ENCODE results near the gene BHLHE41. TPM values are rescaled to one million over a fixed set of nuclear protein-coding genes. Genes with fewer than 3 reads are reported as not detected.
A peak's percentile ranks its signal among the peaks of the same experiment; 100 is the strongest.

Gene BHLHE41
- total RNA-seq, 1 donor from 2014 or later: 6.3 TPM

- DNase-seq (ENCODE audit: low read depth): no peak
Observed at GRCh38 chr12:26114720-26115401, 10.0 kb downstream of the BHLHE41 start.

GRCh38 chr12:26113853-26114719, 10.8 kb downstream of the BHLHE41 start:
- peak; percentile 98 for DNase-seq (ENCODE audit: low read depth)

- DNase-seq (ENCODE audit: low read depth): peak; percentile 63
Observed at GRCh38 chr12:26113181-26113654, 11.6 kb downstream of the BHLHE41 start.

GRCh38 chr12:26112703-26113147, 12.1 kb downstream of the BHLHE41 start:
- DNase-seq (ENCODE audit: low read depth): no peak

- DNase-seq (ENCODE audit: low read depth): no peak
Observed at GRCh38 chr12:26112232-26112631, 12.6 kb downstream of the BHLHE41 start.

- DNase-seq (ENCODE audit: low read depth): no peak
Observed at GRCh38 chr12:26109343-26109881, 15.4 kb downstream of the BHLHE41 start.

GRCh38 chr12:26108915-26109314, 15.9 kb downstream of the BHLHE41 start:
- DNase-seq (ENCODE audit: low read depth): no peak

- no peak for DNase-seq (ENCODE audit: low read depth)
Observed at GRCh38 chr12:26106347-26106746, 18.5 kb downstream of the BHLHE41 start.

GRCh38 chr12:26102953-26103352, 21.9 kb downstream of the BHLHE41 start:
- DNase-seq (ENCODE audit: low read depth): no peak

- DNase-seq (ENCODE audit: low read depth): no peak
Observed at GRCh38 chr12:26101763-26102162, 23.1 kb downstream of the BHLHE41 start.

- DNase-seq (ENCODE audit: low read depth): peak; percentile 41
Observed at GRCh38 chr12:26101350-26101734, 23.5 kb downstream of the BHLHE41 start.

GRCh38 chr12:26100666-26101349, 24.0 kb downstream of the BHLHE41 start:
- no peak for DNase-seq (ENCODE audit: low read depth)

- peak; percentile 79 for DNase-seq (ENCODE audit: low read depth)
Observed at GRCh38 chr12:26097046-26097878, 27.6 kb downstream of the BHLHE41 start.

- DNase-seq (ENCODE audit: low read depth): no peak
Observed at GRCh38 chr12:26096036-26096435, 28.8 kb downstream of the BHLHE41 start.

GRCh38 chr12:26095186-26095585, 29.7 kb downstream of the BHLHE41 start:
- no peak for DNase-seq (ENCODE audit: low read depth)

GRCh38 chr12:26092346-26093105, 32.3 kb downstream of the BHLHE41 start:
- no peak for DNase-seq (ENCODE audit: low read depth)

- no peak for DNase-seq (ENCODE audit: low read depth)
Observed at GRCh38 chr12:26091822-26092221, 33.0 kb downstream of the BHLHE41 start.

- no peak for DNase-seq (ENCODE audit: low read depth)
Observed at GRCh38 chr12:26090836-26091510, 33.9 kb downstream of the BHLHE41 start.

GRCh38 chr12:26088998-26089397, 35.8 kb downstream of the BHLHE41 start:
- DNase-seq (ENCODE audit: low read depth): no peak

All from myocyte (in vitro differentiated cells).